Stimulated activated CD4-positive, alpha-beta T cell treated with anti-CD3 and anti-CD28 coated beads, Interleukin-1b, Interleukin-23, amount 100 ng/mL, for 4 hours (primary cell): Measurements from ENCODE around the gene HINFP.
"Not testable (repeated sequence)": the region's sequence is repeated elsewhere in the genome, so short reads cannot be mapped to it uniquely, and the experiment has no call there.

Experiments
- DNase-seq, 2 donors: peaks; one replicate each; pipeline ENCODE4 v3.0.0-alpha.2; 2020; ENCODE audit warnings: low read depth in 2 of 2

The HINFP gene

DNA sequence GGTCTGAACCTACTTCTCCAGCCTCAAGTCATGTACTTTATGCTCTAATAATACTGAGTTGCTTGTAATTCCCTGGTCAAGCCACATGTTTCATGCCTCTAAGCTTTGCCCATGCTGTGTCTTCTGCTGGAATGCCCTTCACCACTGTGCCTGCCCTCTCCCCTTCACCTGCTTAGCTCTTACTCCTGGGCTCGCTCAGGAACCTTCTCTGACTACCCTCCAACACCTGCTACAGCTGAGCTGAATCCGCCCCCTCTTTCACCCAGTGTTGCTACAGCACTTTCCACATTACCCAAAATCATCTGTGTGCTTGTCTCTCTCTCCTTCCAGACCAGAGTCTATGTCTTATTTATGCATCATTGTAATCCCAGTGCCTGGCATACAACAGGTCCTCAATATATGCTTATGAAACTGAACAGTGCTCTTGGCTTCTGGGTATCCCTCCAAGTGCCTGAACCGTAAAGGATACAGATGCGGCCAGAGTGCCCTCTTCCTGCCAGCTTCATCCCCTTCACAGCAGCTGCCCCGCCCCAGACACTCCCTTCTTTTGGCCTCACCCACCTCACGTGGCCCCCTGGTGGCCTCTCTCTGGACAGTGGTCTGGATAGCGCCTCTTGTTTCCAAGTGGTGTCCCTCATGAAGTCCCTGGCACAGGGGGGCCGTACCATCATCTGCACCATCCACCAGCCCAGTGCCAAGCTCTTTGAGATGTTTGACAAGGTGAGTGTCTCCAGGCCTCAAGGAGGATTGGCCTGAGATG, 34.5 kb downstream of the HINFP start:
- no peak for DNase-seq

- DNase-seq = no peak
Measured at GRCh38 chr11:119156496-119156895, 35.1 kb downstream of the HINFP start.

GRCh38 chr11:119157063-119157462, 35.7 kb downstream of the HINFP start:
- DNase-seq = no peak

DNA sequence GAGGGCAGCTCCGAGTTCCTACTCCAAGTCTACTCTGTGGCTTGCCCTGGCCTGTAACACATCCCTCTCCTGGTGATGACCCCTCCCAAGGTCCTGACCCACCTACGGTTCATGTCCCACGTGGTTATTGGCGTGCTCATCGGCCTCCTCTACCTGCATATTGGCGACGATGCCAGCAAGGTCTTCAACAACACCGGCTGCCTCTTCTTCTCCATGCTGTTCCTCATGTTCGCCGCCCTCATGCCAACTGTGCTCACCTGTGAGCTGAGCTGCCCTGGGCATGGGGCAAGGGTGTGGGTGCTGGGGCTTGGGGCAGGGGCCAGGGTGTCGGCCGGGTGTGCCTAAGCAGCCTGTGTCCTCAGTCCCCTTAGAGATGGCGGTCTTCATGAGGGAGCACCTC, 37.1 kb downstream of the HINFP start:
- DNase-seq = no peak

- DNase-seq = no peak
Measured at GRCh38 chr11:119160151-119160550, 38.8 kb downstream of the HINFP start.

GRCh38 chr11:119161871-119162270, 40.5 kb downstream of the HINFP start:
- DNase-seq = no peak

DNA sequence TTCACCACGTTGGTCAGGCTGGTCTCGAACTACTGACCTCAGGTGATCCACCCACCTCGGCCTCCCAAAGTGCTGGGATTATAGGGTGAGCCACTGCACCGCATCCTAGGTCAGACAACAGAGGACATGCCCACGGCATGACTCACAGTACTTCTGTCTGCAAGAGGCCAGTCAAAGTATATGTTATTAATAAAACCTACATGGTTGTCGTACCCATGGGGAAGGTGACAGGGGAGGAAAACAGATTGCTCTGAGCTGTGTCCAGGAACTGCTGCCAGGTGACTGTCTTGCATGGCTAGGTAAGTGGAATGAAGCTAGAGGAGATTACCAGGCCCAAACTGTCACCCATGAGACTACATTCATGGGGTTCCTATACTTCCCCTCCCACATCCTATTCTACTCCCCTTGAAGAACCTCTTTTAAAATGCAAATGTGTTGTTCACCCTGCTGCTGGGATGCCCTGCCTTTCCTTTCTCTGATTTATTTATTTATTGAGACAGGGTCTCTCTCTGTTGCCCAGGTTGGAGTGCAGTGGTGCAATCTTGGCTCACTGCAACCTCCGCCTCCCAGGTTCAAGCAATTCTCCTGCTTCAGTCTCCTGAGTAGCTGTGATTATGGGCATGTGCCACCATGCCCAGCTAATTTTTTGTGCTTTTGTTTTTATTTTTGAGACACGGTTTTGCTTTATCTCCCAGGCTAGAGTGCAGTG, 45.1 kb downstream of the HINFP start:
- no peak for DNase-seq

DNA sequence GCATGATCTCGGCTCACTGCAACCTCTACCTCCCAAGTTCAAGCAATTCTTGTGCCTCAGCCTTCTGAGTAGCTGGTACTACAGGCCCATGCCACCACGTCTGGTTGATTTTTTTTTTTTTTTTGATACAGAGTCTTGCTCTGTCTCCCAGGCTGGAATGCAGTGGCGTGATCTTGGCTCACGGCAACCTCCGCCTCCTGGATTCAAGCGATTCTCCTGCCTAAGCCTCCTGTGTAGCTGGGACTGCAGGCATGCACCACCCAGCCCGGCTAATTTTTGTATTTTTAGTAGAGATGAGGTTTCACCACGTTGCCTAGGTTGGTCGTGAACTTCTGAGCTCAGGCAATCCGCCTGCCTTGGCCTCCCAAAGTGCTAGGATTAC, 45.7 kb downstream of the HINFP start:
- not testable (repeated sequence) for DNase-seq

DNA sequence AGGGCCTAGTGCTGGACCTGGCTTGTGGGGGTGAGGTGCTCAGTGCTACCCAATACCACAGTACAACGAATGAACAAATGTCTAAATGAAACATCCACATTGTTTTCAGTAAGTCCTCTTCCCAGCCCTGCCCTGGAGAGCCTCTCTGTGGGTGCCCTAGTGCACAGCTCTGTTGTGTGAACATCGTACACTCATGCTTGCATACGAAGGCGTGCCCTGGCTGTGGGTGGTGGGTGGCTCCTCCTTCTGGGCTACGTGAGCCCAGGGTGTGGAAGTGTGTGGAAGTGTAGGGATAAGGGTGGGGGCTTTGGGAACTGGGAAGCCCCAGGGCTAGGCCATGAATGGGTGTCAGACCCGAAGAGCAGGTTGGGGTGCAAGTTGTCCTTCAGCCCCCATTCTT, 46.6 kb downstream of the HINFP start:
- no peak for DNase-seq

DNA sequence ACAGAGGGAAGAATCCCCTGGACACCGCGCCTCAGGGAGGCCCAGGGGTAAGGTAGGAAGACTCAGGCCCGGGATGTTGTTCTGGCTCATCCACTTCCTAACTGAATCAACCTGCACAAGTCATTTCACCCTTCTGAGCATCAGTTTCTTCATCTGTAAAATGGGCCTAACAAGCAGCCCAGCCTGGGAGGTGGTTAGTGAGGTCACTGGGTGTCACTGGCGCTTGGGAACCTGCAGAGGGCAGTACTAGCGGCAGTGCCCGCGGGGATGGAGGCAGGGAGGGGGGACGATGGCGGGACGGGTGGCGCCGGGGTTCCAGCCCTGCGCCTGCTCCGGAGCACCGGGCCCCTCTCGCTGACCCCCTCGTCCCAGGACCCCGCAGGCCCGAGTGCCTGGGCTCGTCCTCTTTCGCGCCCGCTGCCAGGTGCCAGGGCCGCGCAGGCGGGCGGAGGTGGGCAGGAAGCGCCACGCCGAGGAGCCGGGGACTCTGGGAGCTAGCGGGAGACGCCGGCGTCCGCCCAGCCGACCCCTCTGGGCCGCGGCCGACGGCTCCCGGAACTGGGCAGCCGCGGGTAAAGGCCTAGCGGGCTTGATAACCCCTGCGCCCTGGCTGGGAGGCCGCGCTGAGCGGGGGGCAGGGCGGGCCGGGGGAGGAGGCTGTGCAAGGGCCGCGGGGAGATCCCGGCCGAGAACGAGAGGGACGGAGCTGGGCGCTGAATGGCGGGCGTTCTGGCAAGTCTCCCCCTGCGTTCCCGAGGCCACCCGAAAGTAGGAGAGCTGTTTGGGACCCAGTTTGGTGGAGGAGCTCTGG, 47.3 kb downstream of the HINFP start, which contains the start of gene NLRX1:
TSS of gene NLRX1 (plus strand) at position 255 of the 811 bp plus-strand sequence. CDS start 2,679 bp downstream, outside the sequence.
- peak; percentile 74 to 76 for DNase-seq

DNA sequence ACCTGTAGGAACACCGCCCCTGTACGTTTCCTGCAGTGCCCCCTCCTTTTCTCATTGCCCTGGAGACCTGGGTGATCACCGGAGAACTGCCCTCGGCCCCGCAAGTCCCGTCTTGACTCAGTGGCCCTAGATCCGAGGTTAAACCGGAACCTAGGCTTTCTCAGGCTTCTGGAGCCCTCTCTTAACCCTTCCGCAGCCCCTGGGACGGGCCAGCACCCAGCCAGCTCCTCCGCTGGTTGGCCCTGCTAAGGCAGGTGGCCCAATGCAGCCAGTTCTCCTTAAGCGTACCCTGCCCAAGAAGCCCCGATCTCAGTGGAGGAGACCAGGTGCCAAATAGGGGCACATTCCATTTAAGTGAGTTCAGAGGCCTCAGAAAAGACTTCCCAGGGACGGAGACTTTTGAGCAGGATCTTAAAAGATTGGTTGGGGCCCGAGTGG, 47.9 kb downstream of the HINFP start:
- peak; percentile 7 to 27 for DNase-seq

GRCh38 chr11:119172513-119172912, 51.1 kb downstream of the HINFP start:
- DNase-seq = no peak

GRCh38 chr11:119173453-119173852, 52.1 kb downstream of the HINFP start:
- DNase-seq = no peak

DNA sequence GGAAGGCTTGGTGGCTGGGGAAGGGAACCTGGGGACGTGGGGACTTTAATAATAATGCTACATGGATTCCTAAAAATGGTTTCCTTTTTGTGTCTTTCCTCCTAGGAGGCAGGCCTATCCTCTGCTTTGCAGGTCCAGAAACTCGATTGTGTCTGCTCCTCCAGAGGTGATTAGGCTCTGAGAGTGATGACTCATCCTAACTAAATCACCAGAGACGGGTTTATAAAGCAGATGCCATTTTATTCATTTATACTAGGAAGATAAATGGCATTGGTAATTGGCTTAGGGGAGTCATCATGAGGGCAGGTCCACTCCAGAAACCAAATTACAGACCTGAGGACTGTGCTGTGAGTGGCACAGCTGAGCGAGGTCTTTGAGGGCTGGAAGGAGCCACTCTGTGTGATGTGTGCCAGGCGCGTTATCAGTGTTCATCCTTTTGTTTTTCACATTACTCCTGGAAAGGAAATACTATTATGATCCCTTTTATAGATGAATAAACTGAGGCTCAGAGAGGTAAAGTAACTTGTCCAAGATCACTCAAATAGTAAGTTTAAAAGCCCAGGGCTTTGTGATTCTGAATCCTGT, 54.2 kb downstream of the HINFP start:
- DNase-seq = no peak

- DNase-seq = no peak
Measured at GRCh38 chr11:119178166-119178680, 56.8 kb downstream of the HINFP start.

DNA sequence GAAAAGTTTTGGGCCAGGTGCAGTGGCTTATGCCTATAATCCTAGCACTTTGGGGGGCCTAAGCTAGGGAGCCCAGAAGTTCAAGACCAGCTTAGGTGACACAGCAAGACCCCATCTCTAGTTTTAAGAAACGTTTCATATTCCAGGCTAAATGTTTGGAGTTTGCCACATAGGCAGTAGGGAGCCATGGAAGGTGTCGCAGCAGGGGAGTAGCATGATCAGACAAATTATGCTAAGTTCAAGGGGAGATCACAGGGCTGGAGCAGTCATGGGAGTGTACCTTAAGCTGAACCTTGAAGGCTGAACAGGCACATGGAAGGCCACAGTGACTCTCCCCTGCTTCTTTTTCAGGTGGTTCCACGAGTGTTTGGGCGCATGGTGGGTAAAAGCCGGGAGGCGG, 58.0 kb downstream of the HINFP start:
- DNase-seq = no peak

- no peak for DNase-seq
Measured at GRCh38 chr11:119179983-119180382, 58.6 kb downstream of the HINFP start.

DNA sequence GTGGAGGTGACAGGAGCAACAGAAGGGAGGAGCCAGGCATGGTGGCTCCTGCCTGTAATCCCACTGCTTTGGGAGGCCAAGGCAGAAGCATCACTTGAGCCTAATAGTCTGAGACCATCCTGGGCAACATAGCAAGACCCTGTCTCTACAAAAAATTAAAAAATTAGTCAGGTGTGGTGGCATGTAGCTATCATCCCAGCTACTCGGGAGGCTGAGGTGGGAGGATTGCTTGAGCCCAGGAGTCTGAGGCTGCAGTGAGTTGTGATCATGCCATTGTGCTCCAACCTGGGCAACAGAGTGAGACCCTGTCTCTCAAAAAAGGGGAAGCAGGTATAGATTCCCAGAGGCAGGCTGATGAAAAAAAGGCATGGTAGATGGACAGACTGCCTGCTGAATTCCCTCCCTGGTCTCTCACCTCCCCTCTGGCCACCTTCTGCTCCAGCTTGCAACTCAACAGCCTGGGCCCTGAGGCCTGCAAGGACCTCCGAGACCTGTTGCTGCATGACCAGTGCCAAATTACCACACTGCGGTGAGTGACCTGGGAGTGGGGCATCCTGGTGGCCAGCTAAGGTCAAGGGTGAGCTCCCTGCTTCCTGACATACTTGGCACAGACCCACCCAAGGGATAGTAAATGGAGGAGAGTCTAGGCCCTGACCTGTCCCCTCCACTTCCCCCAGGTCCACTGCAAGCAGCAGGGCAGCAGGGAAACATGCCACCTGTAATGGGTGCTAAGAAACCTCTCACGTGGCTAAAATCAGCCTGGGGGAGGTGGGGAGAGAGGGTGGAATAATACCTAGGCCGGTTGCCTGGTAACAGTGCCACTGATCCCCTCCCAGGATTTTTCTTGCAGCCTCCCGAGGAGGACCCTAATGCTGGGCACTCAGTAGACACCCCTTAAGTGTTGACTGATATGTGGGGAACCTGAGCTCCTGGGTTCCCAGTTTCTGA, 59.6 kb downstream of the HINFP start:
- DNase-seq = no peak

DNA sequence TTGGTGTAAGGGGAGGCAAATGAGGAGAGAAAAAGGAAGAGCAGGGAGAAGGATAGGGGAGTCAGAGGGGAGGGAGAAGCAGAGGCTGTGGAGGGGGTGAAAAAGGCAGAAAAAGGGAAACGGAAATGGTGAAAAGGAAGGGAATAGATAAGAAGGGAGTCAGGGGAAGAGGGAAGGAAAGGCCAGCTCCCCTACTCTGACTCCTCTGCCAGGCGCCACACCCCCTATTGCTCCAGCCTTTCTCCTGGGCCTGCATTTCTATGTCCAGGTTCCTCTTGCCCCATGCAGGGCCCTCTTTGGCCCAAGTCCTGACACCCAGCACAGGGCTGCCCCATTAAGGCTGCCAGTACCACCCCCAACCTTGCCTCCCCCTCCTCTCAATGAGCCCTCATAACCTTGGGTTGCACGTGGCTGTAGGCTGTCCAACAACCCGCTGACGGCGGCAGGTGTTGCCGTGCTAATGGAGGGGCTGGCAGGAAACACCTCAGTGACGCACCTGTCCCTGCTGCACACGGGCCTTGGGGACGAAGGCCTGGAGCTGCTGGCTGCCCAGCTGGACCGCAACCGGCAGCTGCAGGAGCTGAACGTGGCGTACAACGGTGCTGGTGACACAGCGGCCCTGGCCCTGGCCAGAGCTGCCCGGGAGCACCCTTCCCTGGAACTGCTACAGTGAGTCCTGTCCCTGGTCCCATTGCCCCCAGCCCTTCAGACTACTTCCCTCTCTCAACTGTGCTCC, 60.5 kb downstream of the HINFP start:
- DNase-seq = no peak

DNA sequence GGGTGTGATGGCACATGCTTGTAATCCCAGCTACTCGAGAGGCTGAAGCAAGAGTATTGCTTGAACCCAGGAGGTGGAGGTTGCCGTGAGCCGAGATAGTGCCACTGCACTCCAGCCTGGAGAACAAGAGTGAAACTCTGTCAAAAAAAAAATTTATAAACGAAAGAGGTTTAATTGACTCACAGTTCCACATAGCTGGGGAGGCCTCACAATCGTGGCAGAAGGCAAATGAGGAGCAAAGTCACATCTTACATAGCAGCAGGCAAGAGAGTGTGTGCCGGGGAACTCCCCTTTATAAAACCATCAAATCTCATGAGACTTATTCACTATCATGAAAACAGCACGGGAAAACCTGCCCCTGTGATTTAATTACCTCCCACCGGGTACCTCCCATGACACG, 63.0 kb downstream of the HINFP start:
- not testable (repeated sequence) for DNase-seq
